Bronchial epithelial cell (primary cell): ENCODE measurements around the gene FBXO31. TPM values are rescaled to one million over a fixed set of nuclear protein-coding genes. Genes with fewer than 3 reads are reported as not detected.

ENCODE experiments used
- DNase-seq: peaks from one replicate; pipeline ENCODE4 v3.0.0-alpha.2; 2010; ENCODE audit warnings: low read depth
- FAIRE-seq: peaks from 2 replicates; lab custom pipeline; 2011; peaks lifted over from hg19 to GRCh38; lab: Jason Lieb, UNC
- H3K27me3 ChIP-seq: 2 replicates; pipeline ENCODE4 v1.5.1; 2011; ENCODE audit warnings: low read length; ENCODE audit not compliant: control insufficient read depth, insufficient read depth
- H3K36me3 ChIP-seq: 2 replicates; pipeline ENCODE4 v1.5.1; 2011; ENCODE audit warnings: low read length; ENCODE audit not compliant: control insufficient read depth, insufficient read depth
- H3K4me3 ChIP-seq: 2 replicates; pipeline ENCODE4 v1.5.1; 2011; ENCODE audit warnings: mild to moderate bottlenecking, low read depth, low read length, control low read depth
- total RNA-seq: library from RNA; depleted of rRNA; stranded (reverse); fragments of >200 nt; gene quantifications from 2 replicates; pipeline ENCODE4 v1.2.1, GENCODE V29; 2014
- TF ChIP-seq, protein P1 (sequence below): IDR thresholded peaks from 2 replicates; pipeline ENCODE4 v1.5.1; 2011; ENCODE audit warnings: mild to moderate bottlenecking, moderate library complexity, low read length, control low read depth, inconsistent platforms; ENCODE audit not compliant: insufficient read depth, severe bottlenecking

FBXO31 gene
- total RNA-seq, 1 donor from 2014 or later = 24.7 TPM

GRCh38 chr16:87359121-87359520, 24.5 kb downstream of the FBXO31 start:
- Histone ChIP-seq H3K4me3 (no peak overlapping the region), H3K36me3 (peaks cover 29% of the 10 kb centered on the region), H3K27me3 (no peaks in the 10 kb centered on the region)
- FAIRE-seq (no peak), DNase-seq (no peak)
- TF ChIP-seq, protein P1, sequence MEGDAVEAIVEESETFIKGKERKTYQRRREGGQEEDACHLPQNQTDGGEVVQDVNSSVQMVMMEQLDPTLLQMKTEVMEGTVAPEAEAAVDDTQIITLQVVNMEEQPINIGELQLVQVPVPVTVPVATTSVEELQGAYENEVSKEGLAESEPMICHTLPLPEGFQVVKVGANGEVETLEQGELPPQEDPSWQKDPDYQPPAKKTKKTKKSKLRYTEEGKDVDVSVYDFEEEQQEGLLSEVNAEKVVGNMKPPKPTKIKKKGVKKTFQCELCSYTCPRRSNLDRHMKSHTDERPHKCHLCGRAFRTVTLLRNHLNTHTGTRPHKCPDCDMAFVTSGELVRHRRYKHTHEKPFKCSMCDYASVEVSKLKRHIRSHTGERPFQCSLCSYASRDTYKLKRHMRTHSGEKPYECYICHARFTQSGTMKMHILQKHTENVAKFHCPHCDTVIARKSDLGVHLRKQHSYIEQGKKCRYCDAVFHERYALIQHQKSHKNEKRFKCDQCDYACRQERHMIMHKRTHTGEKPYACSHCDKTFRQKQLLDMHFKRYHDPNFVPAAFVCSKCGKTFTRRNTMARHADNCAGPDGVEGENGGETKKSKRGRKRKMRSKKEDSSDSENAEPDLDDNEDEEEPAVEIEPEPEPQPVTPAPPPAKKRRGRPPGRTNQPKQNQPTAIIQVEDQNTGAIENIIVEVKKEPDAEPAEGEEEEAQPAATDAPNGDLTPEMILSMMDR = no peak

DNA sequence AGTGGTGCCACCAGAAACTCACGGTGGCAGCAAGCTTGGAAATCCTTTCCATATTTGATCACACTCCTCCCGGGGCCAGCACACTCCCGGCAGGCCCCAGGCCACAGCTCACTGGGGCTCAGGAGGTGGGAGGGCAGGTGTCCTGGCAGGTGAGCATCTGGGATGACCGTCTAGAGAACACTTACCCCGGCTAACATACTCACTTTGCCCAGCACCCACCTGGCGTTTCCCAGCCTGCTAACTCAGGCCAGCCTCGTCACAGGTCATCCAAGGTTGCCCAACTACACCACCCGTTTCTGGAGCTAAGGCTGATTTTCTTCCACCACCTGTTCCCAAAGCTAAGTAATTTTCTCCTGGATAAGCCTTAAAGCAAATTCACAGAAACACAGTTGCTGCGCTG, 24.9 kb downstream of the FBXO31 start:
- H3K36me3 ChIP-seq = peaks cover 27% of the 10 kb centered on the region

GRCh38 chr16:87358250-87358649, 25.3 kb downstream of the FBXO31 start:
- peaks cover 27% of the 10 kb centered on the region for H3K36me3 ChIP-seq
- FAIRE-seq = no peak

More for the DNA sequence above, 24.9 kb downstream of the FBXO31 start:
- H3K27me3 ChIP-seq = no peaks in the 10 kb centered on the region
- no peak overlapping the region for H3K4me3 ChIP-seq
- TF ChIP-seq, protein P1 = no peak
- DNase-seq (no peak), FAIRE-seq (no peak)

GRCh38 chr16:87356491-87356853, 27.1 kb downstream of the FBXO31 start:
- no peak for DNase-seq
- FAIRE-seq = no peak
- peaks cover 28% of the 10 kb centered on the region for H3K36me3 ChIP-seq
- TF ChIP-seq, protein P1 = no peak
- no peak overlapping the region for H3K4me3 ChIP-seq
- H3K27me3 ChIP-seq = no peaks in the 10 kb centered on the region

More at GRCh38 chr16:87358250-87358649, 25.3 kb downstream of the FBXO31 start:
- TF ChIP-seq, protein P1 = no peak
- Histone ChIP-seq H3K4me3 (no peak overlapping the region), H3K27me3 (no peaks in the 10 kb centered on the region)
- DNase-seq = no peak

- Histone ChIP-seq H3K27me3 (no peaks in the 10 kb centered on the region), H3K36me3 (peaks cover 16% of the 10 kb centered on the region), H3K4me3 (no peak overlapping the region)
- DNase-seq = no peak
- TF ChIP-seq, protein P1 = no peak
- FAIRE-seq = no peak
Measured at GRCh38 chr16:87353613-87354012, 30.0 kb downstream of the FBXO31 start.

DNA sequence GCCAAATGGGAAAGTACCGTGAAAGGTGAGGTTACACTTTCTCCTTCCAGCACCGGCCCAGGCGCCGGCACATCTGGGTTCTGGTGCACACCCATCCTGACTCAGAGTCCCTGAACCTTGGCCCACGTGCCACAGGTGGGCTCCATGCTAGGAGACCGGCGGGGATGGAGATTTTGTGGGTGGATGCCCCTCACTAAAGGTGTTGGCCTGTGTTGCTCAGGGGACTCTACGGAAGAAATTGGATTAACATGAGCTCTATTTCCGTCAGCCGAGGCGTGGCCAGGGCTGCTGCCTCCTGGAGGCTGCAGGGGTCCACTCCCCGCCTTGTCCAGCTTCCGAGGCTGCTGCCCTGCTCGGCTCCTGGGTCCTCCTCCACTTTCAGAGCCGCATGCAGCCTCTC, 30.8 kb downstream of the FBXO31 start:
- peaks cover 12% of the 10 kb centered on the region for H3K36me3 ChIP-seq
- FAIRE-seq (no peak), DNase-seq (no peak)
- TF ChIP-seq, protein P1 = no peak
- no peak overlapping the region for H3K4me3 ChIP-seq
- no peaks in the 10 kb centered on the region for H3K27me3 ChIP-seq
